NB4 (cell line): ENCODE results near the gene ANKRD60.

Source experiments
- DNase-seq: peaks from one replicate; pipeline ENCODE4 v3.0.0; 2010; ENCODE audit warnings: low read depth
- H3K4me3 ChIP-seq: one replicate; pipeline ENCODE4 v1.5.1; 2011; ENCODE audit warnings: mild to moderate bottlenecking, low read depth, low read length, moderate library complexity
- CTCF ChIP-seq: IDR thresholded peaks from one replicate; pipeline ENCODE4 v1.5.1; 2012; ENCODE audit warnings: low read depth, low read length
- MAX ChIP-seq: IDR thresholded peaks from 2 replicates; pipeline ENCODE4 v1.6.1; 2011; ENCODE audit warnings: low read depth, low read length
- MYC ChIP-seq: IDR thresholded peaks from 2 replicates; pipeline ENCODE4 v1.6.1; 2011; ENCODE audit warnings: low read depth, low read length
- POLR2A ChIP-seq: IDR thresholded peaks from 2 replicates; pipeline ENCODE4 v1.6.1; 2011; ENCODE audit warnings: mild to moderate bottlenecking; ENCODE audit not compliant: insufficient read length; ENCODE audit errors: extremely low read depth

Gene ANKRD60

GRCh38 chr20:58173930-58174707 lies 54.3 kb downstream of the ANKRD60 start:
- TF ChIP-seq MYC (no peak), CTCF (no peak), POLR2A (no peak), MAX (no peak)
- DNase-seq = peak; percentile 36
- H3K4me3 ChIP-seq = no peak overlapping the region

- no peak overlapping the region for H3K4me3 ChIP-seq
- no peak for TF ChIP-seq POLR2A
- TF ChIP-seq MYC = no peak
- no peak for TF ChIP-seq MAX
- TF ChIP-seq CTCF = no peak
- no peak for DNase-seq
Measured at GRCh38 chr20:58173091-58173490, 55.4 kb downstream of the ANKRD60 start.

- no peak for DNase-seq
- TF ChIP-seq CTCF (no peak), MYC (no peak)
Measured at GRCh38 chr20:58171796-58172425, 56.5 kb downstream of the ANKRD60 start.

GRCh38 chr20:58169450-58169849 lies 59.0 kb downstream of the ANKRD60 start:
- no peak for DNase-seq
- TF ChIP-seq MAX (no peak), POLR2A (no peak), CTCF (no peak), MYC (no peak)

More at GRCh38 chr20:58171796-58172425, 56.5 kb downstream of the ANKRD60 start:
- H3K4me3 ChIP-seq = no peak overlapping the region

GRCh38 chr20:58168843-58169242 lies 59.6 kb downstream of the ANKRD60 start:
- no peak for TF ChIP-seq POLR2A
- no peak for TF ChIP-seq MAX
- TF ChIP-seq MYC = no peak
- no peak for TF ChIP-seq CTCF
- H3K4me3 ChIP-seq = no peak overlapping the region
- no peak for DNase-seq

More at GRCh38 chr20:58169450-58169849, 59.0 kb downstream of the ANKRD60 start:
- no peak overlapping the region for H3K4me3 ChIP-seq
